K562 (cell line): ENCODE results near the gene CCDC184. TPM values are rescaled to one million over a fixed set of nuclear protein-coding genes. Genes with fewer than 3 reads are reported as not detected.

Experiments
- BRCA1 ChIP-seq, 2 experiments: fragments of 450-650 bp in 1 of 2; sonication (generic) in 1 of 2; formaldehyde crosslinking in 1 of 2; IDR thresholded peaks; 2 replicates each; pipeline versions ENCODE4 v1.5.0 to v1.6.1; 2017 to 2020; ENCODE audit warnings: mild to moderate bottlenecking in 1 of 2, missing genetic modification reagents in 1 of 2
- E2F1 ChIP-seq: sonication (generic); formaldehyde crosslinking; IDR thresholded peaks from 2 replicates; pipeline ENCODE4 v1.8.1; 2023; ENCODE audit warnings: mild to moderate bottlenecking, missing genetic modification reagents, moderate library complexity
- GMEB1 ChIP-seq: fragments of 250-450 bp; sonication (Bioruptor Pico); IDR thresholded peaks from 2 replicates; pipeline ENCODE4 v1.4.0; 2020; ENCODE audit warnings: mild to moderate bottlenecking
- KAT7 ChIP-seq: sonication (generic); formaldehyde crosslinking; IDR thresholded peaks from 2 replicates; pipeline ENCODE4 v1.8.0; 2022; ENCODE audit warnings: missing genetic modification reagents, mild to moderate bottlenecking, borderline replicate concordance
- KDM1A ChIP-seq, 2 experiments: fragments of 450-650 bp; IDR thresholded peaks; 2 replicates each; pipeline ENCODE4 v1.6.1; 2016; ENCODE audit warnings: mild to moderate bottlenecking in 2 of 2
- NFXL1 ChIP-seq: fragments of 450-650 bp; formaldehyde crosslinking; IDR thresholded peaks from 2 replicates; pipeline ENCODE4 v1.4.0; 2021; ENCODE audit warnings: mild to moderate bottlenecking
- NR4A1 ChIP-seq, 2 experiments: fragments of 250-450 bp in 1 of 2; fragments of 450-650 bp in 1 of 2; sonication (Bioruptor Pico) in 1 of 2; IDR thresholded peaks; 2 replicates each; pipeline versions ENCODE4 v1.4.0 to v1.6.1; 2016 to 2020; ENCODE audit warnings: mild to moderate bottlenecking in 2 of 2, missing compliant biosample characterization in 1 of 2, missing genetic modification characterization in 1 of 2, moderate library complexity in 1 of 2
- RAD51 ChIP-seq: fragments of 450-650 bp; IDR thresholded peaks from 2 replicates; pipeline ENCODE4 v1.7.1; 2016; ENCODE audit warnings: low read depth, mild to moderate bottlenecking, borderline replicate concordance
- SMAD4 ChIP-seq: fragments of 250-450 bp; sonication (Bioruptor Pico); conservative IDR thresholded peaks from 2 replicates; pipeline ENCODE4 v1.8.0; 2021; ENCODE audit warnings: inconsistent platforms, mild to moderate bottlenecking, moderate library complexity
- SMARCC2 ChIP-seq: fragments of 450-650 bp; IDR thresholded peaks from 2 replicates; pipeline ENCODE4 v1.6.1; 2017; ENCODE audit warnings: antibody characterized with exemption, moderate library complexity, mild to moderate bottlenecking, low read depth
- TCF7L2 ChIP-seq: fragments of 150-350 bp; IDR thresholded peaks from 2 replicates; pipeline ENCODE4 v1.6.1; 2016; ENCODE audit warnings: low read depth, mild to moderate bottlenecking, low read length, moderate library complexity
- TEAD2 ChIP-seq: fragments of 450-650 bp; IDR thresholded peaks from 2 replicates; pipeline ENCODE4 v1.6.1; 2016; ENCODE audit warnings: missing genetic modification characterization, control low read depth, missing compliant biosample characterization
- TOE1 ChIP-seq, 2 experiments: fragments of 450-650 bp in 1 of 2; sonication (generic) in 1 of 2; formaldehyde crosslinking in 1 of 2; IDR thresholded peaks; 2 replicates each; pipeline versions ENCODE4 v1.7.1 to v1.8.0; 2016 to 2022; ENCODE audit warnings: borderline replicate concordance in 2 of 2, mild to moderate bottlenecking in 2 of 2, antibody characterized with exemption in 1 of 2, inconsistent platforms in 1 of 2, low read depth in 1 of 2, missing genetic modification reagents in 1 of 2, moderate library complexity in 1 of 2
- ZBTB8A ChIP-seq: fragments of 450-650 bp; IDR thresholded peaks from 2 replicates; pipeline ENCODE4 v1.6.1; 2018; ENCODE audit warnings: mild to moderate bottlenecking, moderate library complexity; ENCODE audit not compliant: partially characterized antibody
- ZKSCAN3 ChIP-seq: fragments of 250-450 bp; sonication (Bioruptor Pico); IDR thresholded peaks from 2 replicates; pipeline ENCODE4 v1.4.0; 2020
- ZNF253 ChIP-seq: fragments of 250-450 bp; sonication (Bioruptor Pico); conservative IDR thresholded peaks from 2 replicates; pipeline ENCODE4 v1.6.1; 2021; ENCODE audit warnings: mild to moderate bottlenecking
- polyA plus RNA-seq, 8 experiments: library from polyadenylated mRNA; depleted of rRNA in 4 of 8; stranded (reverse) in 5 of 8; unstranded in 3 of 8; fragments of >200 nt; fragmentation: Nextera tagmentation in 2 of 8; fragmentation: Illumina TruSeq in 1 of 8; extraction: Ambion mirVana in 2 of 8; extraction: Trizol in 1 of 8; gene quantifications; 2 replicates each; pipeline versions ENCODE4 v1.2.1 to v1.2.3, GENCODE V29; 2011 to 2014; ENCODE audit warnings: inconsistent platforms in 1 of 8, missing spikeins in 1 of 8
- total RNA-seq, 7 experiments: library from RNA; depleted of rRNA in 6 of 7; stranded (reverse); fragments of >200 nt in 6 of 7; fragmentation: Illumina TruSeq in 2 of 7; extraction: Trizol in 2 of 7; gene quantifications; 2 replicates each; pipeline versions ENCODE4 v1.2.1 to v1.2.3, GENCODE V29; 2011 to 2021; ENCODE audit warnings: low replicate concordance in 1 of 7

Gene CCDC184
- total and polyA plus RNA-seq, 9 of the 15 experiments (the other 6 are each of a cell fraction or from before 2014, with no cell fraction given): 0.09 TPM; not detected in 8

- TF ChIP-seq RAD51 (no peak), ZBTB8A (no peak), KAT7 (no peak), SMARCC2 (no peak), TOE1 (IDR thresholded peaks at IDR 0.05; ENCODE audit: borderline replicate concordance) (no peak), TOE1 (CRISPR knock-in tag; IDR thresholded peaks at IDR 0.05; ENCODE audit: borderline replicate concordance, low read depth) (no peak), GMEB1 (CRISPR knock-in tag) (peak; percentile 33; the same call in 1 of the 2 replicates), BRCA1 (IDR thresholded peaks at IDR 0.05) (no peak), BRCA1 (CRISPR knock-in tag; IDR thresholded peaks at IDR 0.05) (no peak), NFXL1 (CRISPR knock-in tag) (no peak), E2F1 (CRISPR knock-in tag) (no peak), TCF7L2 (no peak), KDM1A (IDR thresholded peaks at IDR 0.05) (peak; percentile 77 to 84), TEAD2 (tag) (no peak), SMAD4 (CRISPR knock-in tag) (no peak), ZKSCAN3 (no peak), ZNF253 (CRISPR knock-in tag) (no peak), NR4A1 (CRISPR knock-in tag; IDR thresholded peaks at IDR 0.05) (no peak), NR4A1 (tag; IDR thresholded peaks at IDR 0.05) (no peak)
Observed at GRCh38 chr12:48183091-48183875, at the start of gene CCDC184 (continued).
